H1 (cell line): Measurements from ENCODE around the gene C8B. TPM values are rescaled to one million over a fixed set of nuclear protein-coding genes. Genes with fewer than 3 reads are reported as not detected.

Source experiments
- BCL11A ChIP-seq, 2 experiments: IDR thresholded peaks; one replicate each; pipeline ENCODE4 v1.6.1; 2011; ENCODE audit warnings: low read depth in 2 of 2, low read length in 2 of 2, mild to moderate bottlenecking in 2 of 2
- CEBPB ChIP-seq: IDR thresholded peaks from 2 replicates; pipeline ENCODE4 v1.6.1; 2012; ENCODE audit warnings: low read depth, low read length
- JUN ChIP-seq: IDR thresholded peaks from 2 replicates; pipeline ENCODE4 v1.6.1; 2011; ENCODE audit warnings: low read depth, mild to moderate bottlenecking, improper control_type of control experiment, low read length
- KDM4A ChIP-seq: IDR thresholded peaks from one replicate; pipeline ENCODE4 v1.7.1; 2012; ENCODE audit warnings: low read depth, mild to moderate bottlenecking, moderate library complexity, low read length, inconsistent platforms; ENCODE audit not compliant: severe bottlenecking
- NANOG ChIP-seq: IDR thresholded peaks from 2 replicates; pipeline ENCODE4 v1.6.1; 2011; ENCODE audit warnings: low read length, low read depth, mild to moderate bottlenecking, inconsistent platforms; ENCODE audit not compliant: insufficient read depth, poor library complexity, severe bottlenecking
- RFX5 ChIP-seq: IDR thresholded peaks from 2 replicates; pipeline ENCODE4 v1.6.1; 2011; ENCODE audit warnings: low read depth, low read length, improper control_type of control experiment, borderline replicate concordance
- SIRT6 ChIP-seq: IDR thresholded peaks from one replicate; pipeline ENCODE4 v1.7.1; 2012; ENCODE audit warnings: low read length, inconsistent platforms
- TEAD4 ChIP-seq: IDR thresholded peaks from 2 replicates; pipeline ENCODE4 v1.6.1; 2012; ENCODE audit warnings: low read depth, low read length, inconsistent platforms, mixed read lengths
- polyA plus RNA-seq, 7 experiments: library from polyadenylated mRNA; depleted of rRNA in 3 of 7; stranded (reverse) in 5 of 7; unstranded in 2 of 7; fragments of >200 nt in 5 of 7; fragments of 200-250 nt in 2 of 7; gene quantifications; 1 replicate in 5 of 7; 2 replicates in 1 of 7; 4 replicates in 1 of 7; pipeline versions ENCODE4 v1.2.1 to v1.2.3, GENCODE V29; 2011 to 2013; ENCODE audit warnings: missing spikeins in 2 of 7, mixed read lengths in 2 of 7
- total RNA-seq: library from RNA; stranded (reverse); fragmentation: NEBNext Ultra II Directional; extraction: Animal tissue kit (Norgen Biotek cat#: 25700); gene quantifications from 2 replicates; pipeline ENCODE4 v1.2.1, GENCODE V29; 2021

C8B gene
- total and polyA plus RNA-seq, 2 of the 8 experiments (the other 6 are each of a cell fraction or from before 2014, with no cell fraction given): not detected

- TF ChIP-seq SIRT6 (no peak), CEBPB (no peak), NANOG (no peak), BCL11A (IDR thresholded peaks at IDR 0.05; ENCODE audit: low read depth in 2 of 2, low read length in 2 of 2) (no peak), JUN (no peak), KDM4A (no peak), RFX5 (no peak), TEAD4 (no peak)
Measured at GRCh38 chr1:56921479-56921878, 44.3 kb downstream of the C8B start (continued).
